IPS DF 6.9 (cell line): Measurements from ENCODE around the gene WWTR1.

Experiments
- DNase-seq: peaks from one replicate; pipeline ENCODE4 v3.0.0-alpha.2; 2013; ENCODE audit warnings: low read depth, low spot score
- H3K27ac ChIP-seq: one replicate; pipeline ENCODE4 v1.5.1; 2013; ENCODE audit warnings: low read length, control low read depth
- H3K27me3 ChIP-seq: 2 replicates; pipeline ENCODE4 v1.6.1; 2013; ENCODE audit warnings: mild to moderate bottlenecking, low read length; ENCODE audit not compliant: control insufficient read depth, insufficient read depth
- H3K36me3 ChIP-seq: 2 replicates; pipeline ENCODE4 v1.6.1; 2013; ENCODE audit warnings: low read length; ENCODE audit not compliant: control insufficient read depth, insufficient read depth
- H3K4me1 ChIP-seq: 2 replicates; pipeline ENCODE4 v1.6.1; 2013; ENCODE audit warnings: low read length; ENCODE audit not compliant: control insufficient read depth, insufficient read depth
- H3K4me3 ChIP-seq: 2 replicates; pipeline ENCODE4 v1.5.1; 2013; ENCODE audit warnings: mild to moderate bottlenecking, low read length
- H3K9me3 ChIP-seq: 2 replicates; pipeline ENCODE4 v1.6.1; 2013; ENCODE audit warnings: low read length, inconsistent platforms; ENCODE audit not compliant: control insufficient read depth, insufficient read depth
- WGBS: extraction: QIAGEN DNeasy Blood & Tissue Kit; methylation state at CpG from one replicate; pipeline ENCODE4 v1.1.7; 2013; ENCODE audit warnings: mixed read lengths, missing lambda C conversion rate; ENCODE audit not compliant: insufficient read length, insufficient coverage; 5-methylcytosine and 5-hydroxymethylcytosine counted together

The WWTR1 gene

GRCh38 chr3:149487598-149488197 is 170.1 kb downstream of the WWTR1 start:
- DNase-seq: no peak
- Histone ChIP-seq H3K4me1 (no peaks in the 10 kb centered on the region), H3K36me3 (no peaks in the 10 kb centered on the region), H3K9me3 (no peaks in the 10 kb centered on the region), H3K27ac (no peak overlapping the region), H3K4me3 (no peak overlapping the region), H3K27me3 (no peaks in the 10 kb centered on the region)
- WGBS: no CpG with 5 or more reads among the region's 6 CpGs

- DNase-seq: no peak
- no peaks in the 10 kb centered on the region for H3K9me3 ChIP-seq
- H3K27me3 ChIP-seq: no peaks in the 10 kb centered on the region
- H3K4me3 ChIP-seq: no peak overlapping the region
- no peak overlapping the region for H3K27ac ChIP-seq
- no peaks in the 10 kb centered on the region for H3K4me1 ChIP-seq
- no peaks in the 10 kb centered on the region for H3K36me3 ChIP-seq
- WGBS: no CpG with 5 or more reads among the region's 5 CpGs
Measured at GRCh38 chr3:149486726-149487125, 171.1 kb downstream of the WWTR1 start.

DNA sequence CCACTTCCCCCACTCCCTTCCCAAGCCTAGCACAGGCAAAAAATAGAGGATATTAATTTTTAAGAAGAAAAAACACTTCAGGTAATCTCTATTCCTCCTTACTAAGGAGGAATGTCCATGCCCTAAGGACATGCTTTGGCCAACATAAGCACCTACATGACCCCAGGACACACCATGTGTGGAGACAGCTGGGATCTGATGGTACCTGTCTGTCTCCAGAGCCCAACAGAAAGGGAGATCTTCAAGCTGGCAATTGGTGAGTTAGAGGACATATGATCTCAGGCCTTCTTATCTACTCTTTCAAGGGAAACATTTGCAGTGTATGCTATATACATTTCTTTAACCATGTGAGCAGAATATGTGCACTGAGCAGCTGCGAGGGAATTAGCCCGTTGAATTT is 176.3 kb downstream of the WWTR1 start:
- no peak overlapping the region for H3K27ac ChIP-seq
- no peaks in the 10 kb centered on the region for H3K27me3 ChIP-seq
- DNase-seq: no peak
- H3K36me3 ChIP-seq: no peaks in the 10 kb centered on the region
- H3K9me3 ChIP-seq: no peaks in the 10 kb centered on the region
- WGBS: no CpG with 5 or more reads among the region's 2 CpGs
- no peaks in the 10 kb centered on the region for H3K4me1 ChIP-seq
- H3K4me3 ChIP-seq: no peak overlapping the region

DNA sequence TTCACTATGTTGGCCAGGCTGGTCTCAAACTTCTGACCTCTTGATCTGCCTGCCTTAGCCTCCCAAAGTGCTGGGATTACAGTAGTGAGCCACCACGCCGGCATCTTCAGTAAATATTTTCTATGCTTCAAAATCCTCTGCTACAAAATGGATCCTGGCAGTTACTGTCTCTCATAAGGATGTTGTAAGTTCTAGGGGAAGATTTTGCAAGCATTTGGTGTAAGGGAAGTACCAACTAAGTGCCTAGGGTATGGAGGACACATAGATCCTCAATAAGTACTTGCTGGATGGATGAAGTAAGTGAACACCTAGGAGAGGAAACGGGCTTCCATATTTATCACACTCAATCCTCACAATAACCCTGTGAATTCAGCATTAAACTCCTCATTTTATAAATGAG is 176.8 kb downstream of the WWTR1 start:
- Histone ChIP-seq H3K27ac (no peak overlapping the region), H3K4me3 (no peak overlapping the region), H3K27me3 (no peaks in the 10 kb centered on the region), H3K36me3 (no peaks in the 10 kb centered on the region), H3K9me3 (no peaks in the 10 kb centered on the region), H3K4me1 (no peaks in the 10 kb centered on the region)
- no CpG with 5 or more reads among the region's 3 CpGs for WGBS
- DNase-seq: no peak

- no peaks in the 10 kb centered on the region for H3K36me3 ChIP-seq
- H3K27ac ChIP-seq: no peak overlapping the region
- H3K27me3 ChIP-seq: no peaks in the 10 kb centered on the region
- H3K4me1 ChIP-seq: no peaks in the 10 kb centered on the region
- no peak overlapping the region for H3K4me3 ChIP-seq
- peak; percentile 81 for DNase-seq
- no CpG with 5 or more reads among the region's 15 CpGs for WGBS
- no peaks in the 10 kb centered on the region for H3K9me3 ChIP-seq
Measured at GRCh38 chr3:149480326-149481017, 177.4 kb downstream of the WWTR1 start.

- H3K9me3 ChIP-seq: no peaks in the 10 kb centered on the region
- DNase-seq: no peak
- WGBS: no CpG with 5 or more reads among the region's 14 CpGs
- H3K27me3 ChIP-seq: no peaks in the 10 kb centered on the region
- H3K27ac ChIP-seq: no peak overlapping the region
- H3K4me3 ChIP-seq: no peak overlapping the region
- H3K36me3 ChIP-seq: no peaks in the 10 kb centered on the region
- H3K4me1 ChIP-seq: no peaks in the 10 kb centered on the region
Measured at GRCh38 chr3:149479621-149480325, 178.1 kb downstream of the WWTR1 start.

- no peaks in the 10 kb centered on the region for H3K27me3 ChIP-seq
- no peak for DNase-seq
- no CpG with 5 or more reads among the region's 4 CpGs for WGBS
- H3K9me3 ChIP-seq: no peaks in the 10 kb centered on the region
- no peak overlapping the region for H3K4me3 ChIP-seq
- no peaks in the 10 kb centered on the region for H3K36me3 ChIP-seq
- no peak overlapping the region for H3K27ac ChIP-seq
- H3K4me1 ChIP-seq: no peaks in the 10 kb centered on the region
Measured at GRCh38 chr3:149476225-149476624, 181.6 kb downstream of the WWTR1 start.

GRCh38 chr3:149475451-149476060 is 182.3 kb downstream of the WWTR1 start:
- no peak for DNase-seq
- H3K9me3 ChIP-seq: no peaks in the 10 kb centered on the region
- no peaks in the 10 kb centered on the region for H3K4me1 ChIP-seq
- no peak overlapping the region for H3K27ac ChIP-seq
- no peaks in the 10 kb centered on the region for H3K27me3 ChIP-seq
- WGBS: no CpG with 5 or more reads among the region's 7 CpGs
- H3K36me3 ChIP-seq: no peaks in the 10 kb centered on the region
- no peak overlapping the region for H3K4me3 ChIP-seq

DNA sequence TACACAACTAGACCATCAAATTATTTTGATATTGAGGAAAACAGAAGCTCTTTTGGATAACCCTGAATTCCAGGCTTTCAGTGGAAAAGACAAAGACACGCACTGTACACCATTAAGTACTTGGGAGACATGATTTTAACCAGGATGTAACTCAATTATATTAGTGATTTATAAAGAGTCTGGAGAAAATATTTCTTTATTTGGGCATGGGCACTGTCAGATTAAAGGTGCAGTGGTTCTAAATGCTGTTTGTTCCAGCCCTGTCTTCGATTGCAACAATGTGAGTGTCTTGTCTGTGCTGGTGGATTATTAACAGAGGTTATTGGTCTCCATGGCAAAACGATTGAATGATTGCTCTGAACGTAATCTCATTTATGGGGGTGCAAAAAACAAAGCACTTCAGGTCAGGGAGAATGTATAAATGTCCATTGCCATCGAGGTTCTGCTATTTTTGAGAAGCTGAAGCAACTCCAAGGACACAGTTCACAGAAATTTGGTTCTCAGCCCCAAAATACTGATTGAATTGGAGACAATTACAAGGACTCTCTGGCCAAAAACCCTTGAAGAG is 183.5 kb downstream of the WWTR1 start, which contains the start of gene TM4SF4:
Gene TM4SF4 (plus strand): TSS at position 448 of the 568 bp plus-strand sequence. CDS start 181 bp downstream, outside the sequence.
- H3K4me1 ChIP-seq: no peaks in the 10 kb centered on the region
- no peaks in the 10 kb centered on the region for H3K9me3 ChIP-seq
- no peak for DNase-seq
- no peaks in the 10 kb centered on the region for H3K36me3 ChIP-seq
- no peak within 1 kb of the TSS for H3K27ac ChIP-seq
- no CpG with 5 or more reads among the region's 5 CpGs for WGBS
- no peaks in the 10 kb centered on the region for H3K27me3 ChIP-seq
- no peak within 1 kb of the TSS for H3K4me3 ChIP-seq
